Activated CD4-positive, alpha-beta memory T cell treated with anti-CD3 and anti-CD28 coated beads for 36 hours (primary cell): Measurements from ENCODE around the gene BTBD8. TPM values are rescaled to one million over a fixed set of nuclear protein-coding genes. Genes with fewer than 3 reads are reported as not detected.

Experiments used
- CTCF ChIA-PET: fragments of 350-600 bp; sonication (Branson Sonifier 250); formaldehyde crosslinking; loops from one replicate; lab custom pipeline; 2021; ENCODE audit warnings: antibody characterized with exemption, inconsistent platforms; lab: Charles Lee
- POLR2A ChIA-PET: fragments of 350-600 bp; sonication (Branson Sonifier 250); formaldehyde crosslinking; loops from one replicate; lab custom pipeline; 2021; ENCODE audit warnings: antibody characterized with exemption; lab: Charles Lee
- DNase-seq: peaks from one replicate; pipeline ENCODE4 v3.0.0-alpha.2; 2020
- H3K27ac Mint-ChIP-seq: one replicate; pipeline ENCODE4 v1.8.0; 2021; ENCODE audit warnings: mixed read lengths
- H3K27me3 Mint-ChIP-seq: one replicate; pipeline ENCODE4 v1.8.0; 2021; ENCODE audit warnings: mixed read lengths
- H3K36me3 Mint-ChIP-seq: one replicate; pipeline ENCODE4 v1.8.0; 2021; ENCODE audit warnings: mixed read lengths
- H3K4me1 Mint-ChIP-seq: one replicate; pipeline ENCODE4 v1.8.0; 2021; ENCODE audit warnings: low read depth, mixed read lengths
- H3K4me3 Mint-ChIP-seq: one replicate; pipeline ENCODE4 v1.8.0; 2021; ENCODE audit warnings: mild to moderate bottlenecking, mixed read lengths
- H3K9me3 Mint-ChIP-seq: one replicate; pipeline ENCODE4 v1.8.0; 2021; ENCODE audit warnings: mixed read lengths
- intact Hi-C: fragments of 100-400 bp; cut with micrococcal nuclease; formaldehyde crosslinking; loops from one replicate; pipeline ENCODE4 v1.15.1; 2023
- total RNA-seq, 2 experiments: library from RNA; stranded (reverse); gene quantifications; one replicate each; pipeline ENCODE4 v1.2.3, GENCODE V29; 2021

The BTBD8 gene
- 1 to 10 TPM; 2.9 TPM for total RNA-seq

DNA sequence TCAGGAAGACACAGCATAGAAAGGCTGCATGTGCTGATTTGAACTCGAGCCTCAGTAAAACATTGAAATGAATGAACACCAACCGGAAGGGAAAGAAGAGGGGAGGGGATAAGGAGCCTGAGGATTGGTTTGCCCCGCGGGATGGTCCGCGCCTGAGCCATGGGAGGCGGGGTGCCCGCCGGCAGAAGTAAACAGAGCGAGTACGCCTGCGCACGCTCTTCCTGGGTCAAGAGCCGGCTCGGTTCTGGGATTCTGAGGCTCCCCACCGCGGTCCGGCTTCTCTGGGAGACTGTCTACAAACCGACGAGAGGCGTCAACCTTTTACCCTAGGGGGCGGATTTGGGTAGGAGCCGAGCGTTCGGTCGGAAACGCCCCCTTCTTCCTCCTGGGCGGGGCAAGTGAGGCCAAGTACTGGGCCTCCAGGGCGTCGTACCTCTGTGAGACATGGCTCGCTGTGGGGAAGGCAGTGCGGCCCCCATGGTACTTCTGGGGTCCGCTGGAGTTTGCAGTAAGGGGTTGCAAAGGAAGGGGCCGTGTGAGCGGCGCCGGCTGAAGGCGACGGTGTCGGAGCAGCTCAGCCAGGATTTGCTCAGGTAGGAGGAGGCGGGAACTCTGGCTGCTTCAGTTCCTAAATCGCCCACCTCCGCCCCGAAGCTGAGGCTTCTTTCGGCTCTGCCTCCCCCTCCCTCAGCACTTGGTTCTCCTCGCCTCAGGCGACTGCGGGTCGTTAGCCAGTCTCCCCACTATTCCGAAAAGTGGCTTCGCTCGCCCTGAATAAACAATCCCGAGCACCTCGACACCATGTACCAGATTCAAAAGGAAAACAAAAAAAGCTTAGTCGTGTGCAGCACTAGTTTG is at the start of gene BTBD8:
BTBD8 (plus strand) TSS at position 218 of the 858 bp plus-strand sequence; CDS start at position 445, 227 bp downstream.
- intact Hi-C loops: loop anchor here (2.0 to 10.0 kb wide), 3 partner anchors 218 to 456 kb away; partner anchors contain the start of genes GLMN and RPAP2
- Mint-ChIP-seq H3K4me1 (peaks cover 5% of the 10 kb centered on the region), H3K27ac (peak within 1 kb of the TSS; percentile 74), H3K4me3 (peak within 1 kb of the TSS; percentile 96), H3K9me3 (peaks cover 7% of the 10 kb centered on the region), H3K27me3 (no peaks in the 10 kb centered on the region), H3K36me3 (no peaks in the 10 kb centered on the region)
- peak; percentile 90 for DNase-seq
- ChIA-PET POLR2A (interaction anchor here (0.6 kb wide), 1 partner anchor 11 kb away, joined by 5 read pairs; no protein-coding TSS in a partner anchor), CTCF (interaction anchor here (0.8 to 2.0 kb wide), 4 partner anchors 83 to 778 kb away, joined by 3 to 6 read pairs (median 4); no protein-coding TSS in a partner anchor)

DNA sequence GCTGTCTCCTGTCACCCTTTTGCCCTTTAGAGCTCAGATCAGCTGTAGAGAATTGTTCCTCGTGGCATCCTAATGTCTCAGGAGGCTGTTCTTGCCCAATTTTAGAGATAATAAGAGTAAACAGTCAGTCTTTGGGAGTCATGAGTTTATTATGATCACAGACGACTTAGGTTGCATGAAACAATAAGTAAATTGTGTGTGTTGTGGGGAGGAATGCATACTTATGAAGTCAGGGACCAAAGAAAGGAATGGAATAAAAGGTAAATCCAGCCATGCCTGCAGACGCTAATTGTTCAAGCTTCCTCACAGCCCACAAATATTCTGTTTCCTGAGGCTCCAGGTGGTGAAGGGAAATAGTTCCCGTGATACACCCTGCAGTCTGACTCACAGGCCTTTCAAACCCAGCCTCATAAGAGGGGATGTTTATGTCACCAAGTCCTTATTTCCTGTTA is 49.5 kb upstream of the BTBD8 start:
- peak overlapping the region; percentile 45 for H3K4me3 Mint-ChIP-seq
- CTCF ChIA-PET: interaction anchor here (0.7 to 1.3 kb wide), 2 partner anchors 34 to 261 kb away, joined by 3 read pairs; no protein-coding TSS in a partner anchor
- H3K27ac Mint-ChIP-seq: no peak overlapping the region
- H3K27me3 Mint-ChIP-seq: peaks cover 19% of the 10 kb centered on the region
- POLR2A ChIA-PET: no interaction called here
- H3K9me3 Mint-ChIP-seq: no peaks in the 10 kb centered on the region
- no peaks in the 10 kb centered on the region for H3K36me3 Mint-ChIP-seq
- peaks cover 17% of the 10 kb centered on the region for H3K4me1 Mint-ChIP-seq
- intact Hi-C loops: no loop called here
- DNase-seq: peak; percentile 20

DNA sequence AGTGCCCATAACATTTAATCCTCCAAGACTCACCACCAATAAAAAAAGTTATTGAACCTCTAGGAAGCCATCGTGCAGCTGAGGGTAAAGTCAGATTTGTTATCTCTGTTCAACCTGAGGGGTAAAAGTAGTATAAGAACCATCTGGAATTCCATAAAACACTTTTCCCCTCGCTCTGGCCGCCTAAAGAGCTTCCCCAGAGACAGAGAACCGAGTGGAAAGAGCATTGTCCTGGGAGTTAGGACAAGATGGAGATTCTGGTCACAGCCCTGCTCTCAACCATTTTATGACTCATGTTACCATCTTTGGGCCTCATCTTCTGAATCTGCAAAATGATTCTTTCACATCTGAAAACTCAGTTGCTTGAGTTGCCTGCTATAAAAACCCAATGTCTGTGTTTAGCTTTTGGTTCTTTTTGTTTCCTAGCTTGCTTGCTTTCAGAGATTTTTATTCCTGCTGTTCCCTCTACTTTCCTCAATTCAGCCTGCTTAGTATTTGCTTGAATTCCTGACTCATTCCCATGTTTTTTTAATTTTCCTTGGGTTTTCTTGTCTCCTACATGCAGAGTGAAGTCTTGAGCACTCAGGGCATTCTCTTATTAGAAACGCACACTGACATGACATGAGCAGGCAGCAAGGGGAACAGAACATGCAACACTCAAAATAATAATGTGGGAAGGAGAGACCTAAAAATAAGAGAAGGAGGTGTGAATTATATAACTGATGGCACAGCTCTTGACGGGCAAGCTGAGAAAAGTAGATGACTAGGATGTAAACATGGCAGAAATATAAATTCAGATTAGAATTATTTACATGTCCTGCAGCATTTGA is 48.6 kb upstream of the BTBD8 start:
- H3K27me3 Mint-ChIP-seq: peaks cover 17% of the 10 kb centered on the region
- peaks cover 17% of the 10 kb centered on the region for H3K4me1 Mint-ChIP-seq
- H3K27ac Mint-ChIP-seq: no peak overlapping the region
- DNase-seq: no peak
- no peaks in the 10 kb centered on the region for H3K36me3 Mint-ChIP-seq
- intact Hi-C loops: no loop called here
- H3K9me3 Mint-ChIP-seq: no peaks in the 10 kb centered on the region
- ChIA-PET POLR2A (interaction anchor here (0.6 kb wide), 1 partner anchor 163 kb away, joined by 3 read pairs; no protein-coding TSS in a partner anchor), CTCF (interaction anchor here (1.3 kb wide), 1 partner anchor 260 kb away, joined by 3 read pairs; no protein-coding TSS in a partner anchor)
- H3K4me3 Mint-ChIP-seq: no peak overlapping the region

DNA sequence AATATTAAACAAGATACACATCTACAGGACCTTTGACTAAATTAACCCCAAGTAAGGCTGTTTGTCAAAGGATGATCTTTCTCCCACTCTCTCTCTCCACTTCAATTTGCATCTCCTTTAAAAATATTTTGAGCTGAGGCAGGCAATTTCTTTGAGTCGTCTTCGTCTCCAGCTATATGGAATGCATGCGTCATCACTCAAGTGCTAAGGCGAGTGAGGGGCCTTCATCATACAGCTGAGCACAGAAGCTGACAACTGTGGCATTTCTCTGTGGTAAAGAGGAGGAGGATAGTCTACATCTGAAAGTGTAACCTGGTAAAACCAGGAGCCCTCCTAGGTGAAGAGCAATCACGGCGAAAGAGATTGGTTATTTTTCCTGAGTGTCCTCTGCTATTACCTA is 42.7 kb upstream of the BTBD8 start:
- H3K27ac Mint-ChIP-seq: no peak overlapping the region
- H3K9me3 Mint-ChIP-seq: no peaks in the 10 kb centered on the region
- H3K4me1 Mint-ChIP-seq: no peaks in the 10 kb centered on the region
- ChIA-PET POLR2A (no interaction called here), CTCF (interaction anchor here (1.0 kb wide), 1 partner anchor 254 kb away, joined by 3 read pairs; no protein-coding TSS in a partner anchor)
- DNase-seq: no peak
- no peaks in the 10 kb centered on the region for H3K36me3 Mint-ChIP-seq
- no peak overlapping the region for H3K4me3 Mint-ChIP-seq
- no peaks in the 10 kb centered on the region for H3K27me3 Mint-ChIP-seq
- intact Hi-C loops: no loop called here

DNA sequence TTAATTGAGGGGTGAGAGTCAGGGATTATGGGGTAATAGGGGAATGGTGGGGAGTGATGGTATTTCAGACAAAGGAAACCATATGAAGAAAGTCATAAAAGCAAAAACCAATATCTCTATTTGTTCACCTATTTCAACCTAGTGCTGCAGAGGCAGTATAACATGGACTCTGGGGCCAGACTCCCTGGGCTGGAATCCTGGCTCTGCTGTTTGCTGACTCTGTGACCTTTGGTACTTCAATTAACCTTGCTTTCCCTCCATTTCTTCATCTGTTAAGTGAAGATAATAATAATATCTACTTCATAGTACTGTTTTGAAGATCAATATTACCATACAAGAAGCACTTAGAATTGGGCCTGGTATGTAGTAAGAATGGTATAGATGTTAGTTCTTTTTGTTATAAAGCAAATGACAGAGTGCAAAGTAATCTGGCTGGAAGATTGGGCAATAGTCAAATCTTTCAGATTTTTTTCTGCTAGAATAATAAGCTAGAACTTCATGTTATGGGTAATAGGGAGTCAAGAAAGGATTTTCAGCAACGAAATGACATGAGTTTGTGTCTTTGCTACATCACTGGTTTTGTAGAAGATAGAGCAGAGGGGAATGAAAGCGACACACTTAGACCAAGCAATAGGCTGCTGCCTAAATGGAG is 41.3 kb upstream of the BTBD8 start:
- Mint-ChIP-seq H3K4me1 (no peaks in the 10 kb centered on the region), H3K9me3 (no peaks in the 10 kb centered on the region), H3K27ac (no peak overlapping the region), H3K4me3 (no peak overlapping the region), H3K27me3 (no peaks in the 10 kb centered on the region), H3K36me3 (no peaks in the 10 kb centered on the region)
- ChIA-PET POLR2A (no interaction called here), CTCF (interaction anchor here (1.0 kb wide), 1 partner anchor 41 kb away, joined by 3 read pairs; no protein-coding TSS in a partner anchor)
- no peak for DNase-seq
- intact Hi-C loops: no loop called here

- ChIA-PET CTCF (no interaction called here), POLR2A (no interaction called here)
- Mint-ChIP-seq H3K27ac (no peak overlapping the region), H3K4me3 (no peak overlapping the region), H3K27me3 (no peaks in the 10 kb centered on the region), H3K36me3 (no peaks in the 10 kb centered on the region), H3K4me1 (no peaks in the 10 kb centered on the region), H3K9me3 (no peaks in the 10 kb centered on the region)
- intact Hi-C loops: no loop called here
- no peak for DNase-seq
These were observed 39.2 kb upstream of the BTBD8 start for GRCh38 chr1:92040971-92041370.

- H3K4me3 Mint-ChIP-seq: no peak overlapping the region
- CTCF ChIA-PET: no interaction called here
- intact Hi-C loops: no loop called here
These were observed 36.5 kb upstream of the BTBD8 start for GRCh38 chr1:92043621-92044020.

GRCh38 chr1:92045766-92046495 is 34.2 kb upstream of the BTBD8 start:
- Mint-ChIP-seq H3K4me3 (no peak overlapping the region), H3K36me3 (no peaks in the 10 kb centered on the region), H3K27me3 (no peaks in the 10 kb centered on the region), H3K27ac (no peak overlapping the region), H3K4me1 (no peaks in the 10 kb centered on the region), H3K9me3 (no peaks in the 10 kb centered on the region)
- ChIA-PET CTCF (interaction anchor here (0.6 kb wide), 1 partner anchor 27 kb away, joined by 3 read pairs; no protein-coding TSS in a partner anchor), POLR2A (no interaction called here)
- intact Hi-C loops: no loop called here
- DNase-seq: no peak

More at GRCh38 chr1:92043621-92044020, 36.5 kb upstream of the BTBD8 start:
- Mint-ChIP-seq H3K36me3 (no peaks in the 10 kb centered on the region), H3K27me3 (no peaks in the 10 kb centered on the region), H3K9me3 (no peaks in the 10 kb centered on the region), H3K4me1 (no peaks in the 10 kb centered on the region), H3K27ac (no peak overlapping the region)
- no peak for DNase-seq
- POLR2A ChIA-PET: no interaction called here

- Mint-ChIP-seq H3K27ac (no peak overlapping the region), H3K9me3 (no peaks in the 10 kb centered on the region), H3K4me1 (no peaks in the 10 kb centered on the region), H3K4me3 (no peak overlapping the region), H3K27me3 (no peaks in the 10 kb centered on the region), H3K36me3 (no peaks in the 10 kb centered on the region)
- intact Hi-C loops: no loop called here
- ChIA-PET POLR2A (no interaction called here), CTCF (no interaction called here)
- DNase-seq: no peak
These were observed 28.2 kb upstream of the BTBD8 start for GRCh38 chr1:92051948-92052347.

GRCh38 chr1:92065042-92065441 is 15.1 kb upstream of the BTBD8 start:
- no peaks in the 10 kb centered on the region for H3K9me3 Mint-ChIP-seq
- CTCF ChIA-PET: interaction anchor here (1.7 kb wide), 1 partner anchor 67 kb away, joined by 4 read pairs; no protein-coding TSS in a partner anchor
- no peaks in the 10 kb centered on the region for H3K36me3 Mint-ChIP-seq
- H3K4me1 Mint-ChIP-seq: no peaks in the 10 kb centered on the region
- no peak for DNase-seq
- no peak overlapping the region for H3K27ac Mint-ChIP-seq
- H3K27me3 Mint-ChIP-seq: no peaks in the 10 kb centered on the region
- intact Hi-C loops: no loop called here
- H3K4me3 Mint-ChIP-seq: no peak overlapping the region
- POLR2A ChIA-PET: no interaction called here

- Mint-ChIP-seq H3K4me3 (no peak overlapping the region), H3K36me3 (no peaks in the 10 kb centered on the region), H3K9me3 (no peaks in the 10 kb centered on the region), H3K27ac (no peak overlapping the region), H3K27me3 (no peaks in the 10 kb centered on the region), H3K4me1 (no peaks in the 10 kb centered on the region)
- CTCF ChIA-PET: interaction anchor here (1.7 kb wide), 1 partner anchor 69 kb away, joined by 4 read pairs; no protein-coding TSS in a partner anchor
- intact Hi-C loops: no loop called here
- no peak for DNase-seq
- POLR2A ChIA-PET: no interaction called here
These were observed 13.8 kb upstream of the BTBD8 start for GRCh38 chr1:92066321-92066720.
